Measurements from ENCODE around the gene PGBD5. TPM values are rescaled to one million over a fixed set of nuclear protein-coding genes. Genes with fewer than 3 reads are reported as not detected.

The PGBD5 gene
- polyA plus RNA-seq, 3 donors: 0.44 TPM; not detected in 2

GRCh38 chr1:230362949-230363348 lies 63.2 kb downstream of the PGBD5 start:
- H3K27ac ChIP-seq (ENCODE audit: low read depth in 1 of 2, low read length in 2 of 2): no peak overlapping the region
- WGBS (ENCODE audit: insufficient coverage): 93% methylated on average over 6 of the region's 8 CpGs
- H4K20me1 ChIP-seq (ENCODE audit: insufficient read depth, low read length): no peaks in the 10 kb centered on the region
- H3K9me3 Mint-ChIP-seq: peaks cover 0 to 9% (median 4%) of the 10 kb centered on the region in 7 donors
- H3K4me1 ChIP-seq (ENCODE audit: control insufficient read depth in 1 of 2, insufficient read depth in 2 of 2, low read length in 2 of 2): no peaks in the 10 kb centered on the region
- no peaks in the 10 kb centered on the region for H3K36me3 ChIP-seq (replicated peaks in 1 of 2; ENCODE audit: control insufficient read depth in 1 of 2, insufficient read depth in 2 of 2, low read length in 2 of 2)
- peaks cover 0 to 10% of the 10 kb centered on the region in 2 donors for H3K9me3 ChIP-seq (replicated peaks in 1 of 2; ENCODE audit: control insufficient read depth in 1 of 2, insufficient read depth in 1 of 2, low read length in 2 of 2)
- peaks cover 6 to 17% (median 10%) of the 10 kb centered on the region in 3 donors for H3K27me3 Mint-ChIP-seq (ENCODE audit: low read depth in 3 of 3)
- H3K9ac ChIP-seq (ENCODE audit: insufficient read depth, low read length, poor library complexity, severe bottlenecking): no peak overlapping the region
- no peak overlapping the region for H3K4me2 ChIP-seq (replicated peaks; ENCODE audit: extremely low read depth, low read length, poor library complexity, severe bottlenecking)
- no peak overlapping the region for H3K4me3 Mint-ChIP-seq
- no peaks in the 10 kb centered on the region for H3K27me3 ChIP-seq (ENCODE audit: control insufficient read depth in 2 of 2, insufficient read depth in 2 of 2, low read length in 2 of 2)
- intact Hi-C loops (cut with micrococcal nuclease): no loop called here
- DNase-seq: no peak
- H3K27ac Mint-ChIP-seq: no peak overlapping the region
- no peak overlapping the region for H2AFZ ChIP-seq (ENCODE audit: insufficient read depth, low read depth, low read length, poor library complexity, severe bottlenecking)
- H3K4me3 ChIP-seq (replicated peaks in 1 of 3; ENCODE audit: low read depth in 2 of 3, low read length in 3 of 3): no peak overlapping the region
- no peaks in the 10 kb centered on the region for H3K79me2 ChIP-seq (ENCODE audit: insufficient read depth, low read length)
- no peaks in the 10 kb centered on the region for H3K4me1 Mint-ChIP-seq
- TF ChIP-seq CTCF (IDR thresholded peaks at IDR 0.05): no peak
- H3K36me3 Mint-ChIP-seq: no peaks in the 10 kb centered on the region

DNA sequence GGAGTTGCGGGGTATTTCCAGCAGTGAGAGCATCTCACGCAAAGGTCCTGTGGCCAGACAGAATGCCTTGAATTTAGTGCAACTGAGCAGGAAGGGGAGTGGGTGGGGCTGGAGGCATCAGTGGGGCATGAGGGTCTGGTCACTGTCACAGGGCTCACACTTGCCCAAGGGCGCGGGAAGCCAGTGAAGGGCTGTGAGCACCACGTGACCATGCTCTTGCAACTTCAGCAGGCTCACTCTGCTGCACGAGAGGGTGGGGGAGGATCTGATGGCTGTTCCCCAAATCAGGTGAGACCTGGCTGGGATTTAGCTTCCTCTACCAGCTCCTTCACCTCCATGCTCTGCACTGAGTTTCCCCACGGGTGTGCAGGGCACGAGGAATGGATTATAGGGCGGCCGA lies 64.2 kb downstream of the PGBD5 start:
- peaks cover 0 to 10% of the 10 kb centered on the region in 2 donors for H3K9me3 ChIP-seq (replicated peaks in 1 of 2; ENCODE audit: control insufficient read depth in 1 of 2, insufficient read depth in 1 of 2, low read length in 2 of 2)
- no peak overlapping the region for H3K4me2 ChIP-seq (replicated peaks; ENCODE audit: extremely low read depth, low read length, poor library complexity, severe bottlenecking)
- no peaks in the 10 kb centered on the region for H3K4me1 ChIP-seq (ENCODE audit: control insufficient read depth in 1 of 2, insufficient read depth in 2 of 2, low read length in 2 of 2)
- H3K36me3 Mint-ChIP-seq: no peaks in the 10 kb centered on the region
- no peak overlapping the region for H3K4me3 Mint-ChIP-seq
- intact Hi-C loops (cut with micrococcal nuclease): no loop called here
- TF ChIP-seq CTCF (IDR thresholded peaks at IDR 0.05): no peak
- no peaks in the 10 kb centered on the region for H3K36me3 ChIP-seq (replicated peaks in 1 of 2; ENCODE audit: control insufficient read depth in 1 of 2, insufficient read depth in 2 of 2, low read length in 2 of 2)
- peaks cover 6 to 15% (median 10%) of the 10 kb centered on the region in 3 donors for H3K27me3 Mint-ChIP-seq (ENCODE audit: low read depth in 3 of 3)
- WGBS (ENCODE audit: insufficient coverage): 99% methylated on average over 10 of the region's 10 CpGs
- H3K79me2 ChIP-seq (ENCODE audit: insufficient read depth, low read length): no peaks in the 10 kb centered on the region
- H4K20me1 ChIP-seq (ENCODE audit: insufficient read depth, low read length): no peaks in the 10 kb centered on the region
- H3K27ac ChIP-seq (ENCODE audit: low read depth in 1 of 2, low read length in 2 of 2): no peak overlapping the region
- no peak for DNase-seq
- no peak overlapping the region for H2AFZ ChIP-seq (ENCODE audit: insufficient read depth, low read depth, low read length, poor library complexity, severe bottlenecking)
- no peaks in the 10 kb centered on the region for H3K27me3 ChIP-seq (ENCODE audit: control insufficient read depth in 2 of 2, insufficient read depth in 2 of 2, low read length in 2 of 2)
- H3K27ac Mint-ChIP-seq: no peak overlapping the region
- no peaks in the 10 kb centered on the region for H3K4me1 Mint-ChIP-seq
- no peak overlapping the region for H3K4me3 ChIP-seq (replicated peaks in 1 of 3; ENCODE audit: low read depth in 2 of 3, low read length in 3 of 3)
- H3K9ac ChIP-seq (ENCODE audit: insufficient read depth, low read length, poor library complexity, severe bottlenecking): no peak overlapping the region
- peaks cover 0 to 9% (median 4%) of the 10 kb centered on the region in 7 donors for H3K9me3 Mint-ChIP-seq

All from CD14-positive monocyte (primary cell).